Stimulated activated CD8-positive, alpha-beta memory T cell treated with anti-CD3 and anti-CD28 coated beads, Interleukin-15, amount 100 ng/mL, for 1 hour (primary cell): ENCODE measurements around the gene ASB10.

Experiments
- DNase-seq: peaks from one replicate; pipeline ENCODE4 v3.0.0-alpha.2; 2020; ENCODE audit warnings: low read depth

The ASB10 gene

DNA sequence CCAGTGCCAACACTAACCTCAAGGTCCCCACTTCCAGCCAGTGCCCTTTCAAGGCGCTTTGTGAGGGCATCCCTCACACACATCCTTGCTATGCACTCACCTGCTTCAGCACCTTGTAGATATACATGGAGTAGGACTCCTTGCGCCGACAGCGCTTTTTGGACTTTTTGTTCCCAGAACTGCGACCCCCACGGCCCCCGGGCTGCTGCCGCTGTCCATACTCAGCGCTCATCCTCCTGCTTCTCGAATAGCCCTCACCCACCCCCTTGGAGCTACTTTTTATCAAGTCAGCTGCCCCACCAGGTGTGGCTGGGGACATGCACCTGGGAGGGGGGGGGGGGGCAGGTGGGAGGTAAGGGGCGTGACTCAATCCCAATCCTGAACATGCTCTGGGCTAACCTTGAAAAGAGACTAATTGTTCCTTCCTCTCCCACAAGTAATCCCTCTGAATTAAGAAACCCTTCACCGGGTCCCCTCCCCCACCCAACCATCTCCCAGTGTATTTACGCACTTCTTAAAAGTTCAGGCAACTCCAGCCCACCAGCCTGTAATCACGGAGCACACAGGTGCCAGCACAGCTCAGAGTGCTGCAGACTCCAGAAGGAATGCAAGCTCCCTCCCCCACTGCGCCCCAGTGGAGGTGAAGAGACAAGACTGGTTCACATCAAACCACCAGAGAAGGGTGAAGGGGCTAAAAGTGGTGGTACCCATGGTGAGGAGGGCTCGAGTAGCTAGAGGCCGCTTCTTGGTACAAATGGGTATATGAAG is 23.2 kb upstream of the ASB10 start, which contains the start of gene H2BK1:
Gene H2BK1 (minus strand): TSS at position 402 of the 768 bp plus-strand sequence. CDS start 170 bp downstream, at position 232.
- no peak for DNase-seq

- DNase-seq: no peak
These were observed 22.5 kb upstream of the ASB10 start for GRCh38 chr7:151209588-151209987.

DNA sequence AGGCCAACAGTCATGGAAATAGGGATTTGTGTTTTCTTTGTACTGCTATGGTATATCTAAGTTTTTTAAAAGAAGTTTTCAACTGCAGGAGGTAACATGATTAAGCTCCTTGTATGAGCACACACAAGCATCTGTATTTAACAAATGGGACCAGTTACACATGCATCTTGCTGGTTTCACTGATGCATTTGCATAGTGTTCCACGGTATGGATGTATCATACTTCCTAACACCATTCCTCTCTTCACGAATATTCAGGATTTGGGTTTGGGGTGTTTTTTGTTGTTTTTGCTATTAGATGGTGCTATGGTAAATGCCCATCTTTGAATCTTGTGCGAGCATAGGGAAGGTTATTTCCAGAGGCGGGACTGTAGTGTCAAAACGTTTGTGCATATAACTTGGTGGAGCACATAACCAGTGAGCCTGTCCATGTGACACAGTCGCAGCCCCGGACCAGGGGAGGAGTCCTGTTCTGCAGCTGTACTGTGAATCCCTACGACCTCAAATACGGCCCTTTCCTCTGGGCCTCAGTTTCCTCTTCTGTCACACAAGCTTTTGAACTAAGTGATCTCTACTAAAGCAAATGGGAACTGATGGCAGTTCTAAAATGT is 21.3 kb upstream of the ASB10 start:
- DNase-seq: no peak

DNA sequence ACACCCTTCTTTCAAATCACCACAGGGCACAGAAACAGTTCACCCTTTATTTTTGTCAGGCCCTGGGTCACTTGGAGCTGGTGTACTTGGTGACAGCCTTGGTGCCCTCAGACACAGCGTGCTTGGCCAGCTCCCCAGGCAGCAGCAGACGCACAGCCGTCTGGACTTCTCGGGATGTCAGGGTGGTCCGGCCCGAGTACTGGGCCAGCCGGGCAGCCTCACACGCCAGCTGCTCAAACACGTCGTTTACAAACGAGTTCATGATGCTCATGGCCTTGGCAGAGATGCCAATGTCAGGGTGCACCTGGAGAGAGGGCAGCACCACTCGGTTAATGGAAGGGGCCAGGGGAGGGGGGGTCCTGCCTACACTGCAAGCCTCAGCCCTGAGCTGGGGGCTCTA is 20.8 kb upstream of the ASB10 start:
- DNase-seq: no peak

GRCh38 chr7:151207315-151207714 is 20.3 kb upstream of the ASB10 start:
- no peak for DNase-seq

GRCh38 chr7:151206914-151207313 is 19.9 kb upstream of the ASB10 start:
- DNase-seq: no peak

DNA sequence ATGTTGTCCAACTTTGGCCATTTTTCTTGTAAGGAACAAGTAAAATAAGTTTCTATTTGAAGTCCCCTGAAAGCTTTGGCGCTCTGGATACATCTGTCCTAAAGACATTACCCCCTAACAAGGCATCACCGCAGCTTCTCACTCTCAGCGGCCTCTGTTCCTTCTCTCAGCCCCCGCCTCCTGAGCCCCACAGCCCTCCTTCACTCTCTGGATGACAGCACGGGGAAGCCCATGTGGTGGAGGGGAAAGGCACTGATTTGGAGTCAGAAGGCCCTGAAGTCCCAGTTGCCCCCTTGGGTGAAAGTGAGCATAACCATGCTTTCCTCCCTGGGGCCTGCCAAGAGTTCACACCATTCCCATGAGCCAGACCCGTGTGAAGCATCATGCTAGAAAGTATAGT is 18.7 kb upstream of the ASB10 start:
- DNase-seq: no peak

GRCh38 chr7:151204383-151205032 is 17.5 kb upstream of the ASB10 start:
- no peak for DNase-seq

GRCh38 chr7:151202836-151203235 is 15.8 kb upstream of the ASB10 start:
- DNase-seq: no peak

- DNase-seq: no peak
These were observed 14.7 kb upstream of the ASB10 start for GRCh38 chr7:151201751-151202150.

DNA sequence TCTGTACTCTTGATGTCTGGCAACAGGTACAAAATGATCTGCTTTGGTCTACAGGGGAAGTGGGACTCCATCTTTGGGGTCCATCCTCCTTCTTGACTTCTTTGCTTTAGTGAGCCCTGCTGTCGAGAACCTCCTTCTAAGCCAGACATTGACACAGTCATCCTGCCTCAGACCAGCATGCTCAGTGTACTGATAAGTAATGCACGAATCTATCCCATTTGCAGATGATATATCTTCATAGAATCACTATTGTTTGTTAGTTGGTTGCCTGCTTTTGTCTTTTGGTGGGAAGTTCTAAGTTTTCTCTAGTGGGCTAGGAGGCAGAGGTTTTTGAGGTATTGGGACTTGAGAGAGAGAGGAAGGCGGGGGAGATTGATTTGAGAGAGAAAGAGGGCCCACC is 14.3 kb upstream of the ASB10 start:
- no peak for DNase-seq

- DNase-seq: no peak
These were observed 12.1 kb upstream of the ASB10 start for GRCh38 chr7:151198945-151199848.

DNA sequence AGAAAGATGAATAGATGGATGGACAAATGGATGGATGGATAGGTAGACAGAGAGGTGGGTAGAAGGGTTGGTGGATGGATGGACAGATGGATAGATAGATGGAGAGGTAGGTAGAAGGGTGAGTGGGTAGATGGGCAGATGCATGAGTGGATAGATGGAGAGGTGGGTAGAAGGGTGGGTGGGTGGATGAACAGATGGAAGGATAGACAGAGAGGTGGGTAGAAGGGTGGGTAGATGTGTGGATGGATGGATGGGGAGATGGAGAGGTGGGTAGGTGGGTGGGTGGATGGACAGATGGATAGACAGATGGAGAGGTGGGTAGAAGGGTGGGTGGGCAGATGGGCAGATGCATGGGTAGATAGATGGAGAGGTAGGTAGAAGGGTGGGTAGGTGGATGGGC is 10.9 kb upstream of the ASB10 start:
- no peak for DNase-seq

DNA sequence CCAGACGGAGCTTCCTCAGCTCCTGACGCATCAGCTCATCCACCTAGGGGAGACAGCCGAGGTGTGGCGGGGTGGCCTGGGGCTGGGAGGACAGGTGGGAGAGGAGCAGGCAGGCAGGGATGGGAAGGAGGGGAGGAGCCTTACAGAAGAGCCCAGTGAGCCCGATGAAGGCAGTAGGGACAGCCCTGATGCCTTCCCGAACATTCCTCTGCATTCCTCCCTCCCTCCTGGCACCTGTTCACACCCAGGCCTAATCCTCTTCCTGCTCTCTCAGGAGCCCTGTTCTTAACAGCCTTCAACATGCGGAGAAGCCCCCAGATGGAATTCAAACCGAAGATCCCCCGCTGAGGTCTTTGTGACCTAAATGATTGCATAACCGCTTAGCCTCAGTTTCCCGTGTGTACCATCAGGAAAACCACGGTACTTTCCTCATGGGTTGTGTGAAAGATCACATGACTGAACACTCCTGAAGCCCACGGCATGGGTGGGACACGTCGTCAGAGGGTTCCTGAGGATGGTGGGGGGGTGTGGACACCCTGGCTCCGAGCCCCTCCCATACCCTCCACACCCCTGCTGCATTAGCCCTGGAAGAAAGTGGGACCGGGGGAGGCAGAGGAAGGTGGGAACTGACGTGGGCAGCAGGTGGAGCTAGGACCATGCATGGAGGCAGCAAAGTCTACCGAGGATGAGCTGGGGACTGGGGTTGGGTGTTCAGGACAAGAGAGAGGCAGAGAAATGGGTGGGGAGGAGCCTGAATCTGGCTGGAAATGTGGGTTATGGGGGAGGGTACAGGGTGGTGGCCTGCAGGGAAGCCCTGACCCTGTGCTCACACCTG is 8.8 kb upstream of the ASB10 start:
- no peak for DNase-seq

- DNase-seq: no peak
These were observed 7.1 kb upstream of the ASB10 start for GRCh38 chr7:151194188-151194587.

DNA sequence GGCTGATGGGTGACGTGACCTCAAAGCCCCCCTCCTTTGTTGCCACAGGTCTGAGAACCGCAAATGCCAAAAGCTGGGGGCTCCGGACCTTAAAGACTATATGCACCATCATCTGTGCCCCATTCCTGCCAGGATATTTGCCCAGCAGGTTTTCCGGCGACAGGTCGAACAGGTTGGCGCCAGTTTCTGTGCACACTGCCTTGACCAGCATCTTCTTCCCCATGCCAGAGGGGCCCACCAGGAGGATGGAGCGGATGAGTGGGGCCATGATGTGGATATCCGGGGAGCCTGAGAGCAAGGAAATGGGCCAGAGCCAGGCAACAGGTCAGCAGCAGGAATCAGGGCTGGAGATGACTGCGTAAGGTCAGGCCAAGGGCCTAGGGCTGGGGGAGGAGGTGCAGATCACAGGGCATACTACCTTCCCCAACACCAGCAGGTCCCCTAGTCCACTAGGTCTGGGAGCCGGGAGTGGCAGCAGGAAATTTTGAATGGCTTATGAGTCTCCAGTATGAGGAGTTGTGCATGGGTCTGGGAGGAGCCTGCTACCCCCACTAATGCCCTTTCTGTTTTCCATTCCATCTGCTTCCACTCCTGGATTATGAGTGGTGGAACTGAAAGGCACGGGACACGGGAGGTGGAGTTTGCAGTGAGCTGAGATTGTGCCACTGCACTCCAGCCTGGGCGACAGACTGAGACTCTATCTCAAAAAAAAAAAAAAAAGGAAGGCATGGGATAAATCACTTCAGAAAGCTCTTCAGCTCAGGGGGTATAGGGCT is 6.3 kb upstream of the ASB10 start:
- no peak for DNase-seq

DNA sequence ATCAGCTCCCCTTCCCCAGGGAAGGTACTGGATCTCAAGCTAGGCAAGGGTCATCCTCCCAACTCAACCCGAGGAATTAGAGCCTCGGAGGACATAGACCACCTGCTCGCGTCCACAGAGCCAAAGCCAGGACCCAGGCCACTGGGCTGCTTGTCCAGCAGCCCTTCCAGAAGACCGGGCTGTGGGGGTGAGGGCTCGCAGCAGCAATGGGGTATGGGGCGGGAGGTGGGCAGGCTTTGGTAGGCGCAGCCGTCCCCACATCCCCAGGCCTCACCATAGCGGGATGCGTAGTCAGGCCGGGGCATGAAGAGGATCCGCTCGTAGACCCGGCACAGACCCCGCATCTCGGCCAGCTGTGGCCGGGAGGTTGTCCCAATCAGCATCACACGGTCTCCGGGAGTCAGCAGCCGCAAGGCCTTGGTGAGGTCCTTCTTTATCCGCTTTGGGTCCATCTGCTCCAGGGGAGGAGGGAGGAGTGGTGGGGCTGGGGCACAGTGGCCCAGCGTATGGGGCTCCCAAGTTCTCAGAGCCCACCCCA is 5.0 kb upstream of the ASB10 start:
- DNase-seq: no peak

GRCh38 chr7:151191544-151191943 is 4.5 kb upstream of the ASB10 start:
- DNase-seq: no peak

GRCh38 chr7:151189038-151189437 is 2.0 kb upstream of the ASB10 start:
- no peak for DNase-seq

- DNase-seq: no peak
These were observed 1.1 kb upstream of the ASB10 start for GRCh38 chr7:151188252-151188542.
